Gastroesophageal sphincter (tissue), 3 donors: ENCODE measurements around the gene CDYL2.

Experiments used
- CTCF ChIP-seq, 4 experiments: fragments of 200-600 bp in 2 of 4; fragments of 450-650 bp in 2 of 4; sonication (generic) in 1 of 4; IDR thresholded peaks; one replicate each; pipeline ENCODE4 v1.5.1; 2017 to 2019; ENCODE audit warnings: antibody characterized with exemption in 4 of 4, mild to moderate bottlenecking in 2 of 4, moderate library complexity in 2 of 4
- POLR2A ChIP-seq, 2 donors: fragments of 450-650 bp; IDR thresholded peaks; one replicate each; pipeline ENCODE4 v1.6.1; 2017; ENCODE audit warnings: antibody characterized with exemption in 2 of 2, mild to moderate bottlenecking in 2 of 2, moderate library complexity in 1 of 2

GRCh38 chr16:80616362-80616761, 188.0 kb downstream of the CDYL2 start:
- TF ChIP-seq CTCF (IDR thresholded peaks at IDR 0.05) (no peak), POLR2A (IDR thresholded peaks at IDR 0.05) (no peak)
